HG03342 (cell line): ENCODE data around the gene GPRC5D.
A peak's percentile ranks its signal among the peaks of the same experiment; 100 is the strongest.

Experiments
- ATAC-seq: cut with Tn5 transposase; IDR thresholded peaks from one replicate; pipeline ENCODE4 v1.9.1; 2021; ENCODE audit warnings: mild to moderate bottlenecking, moderate library complexity; ENCODE audit not compliant: unreplicated experiment

Gene GPRC5D

DNA sequence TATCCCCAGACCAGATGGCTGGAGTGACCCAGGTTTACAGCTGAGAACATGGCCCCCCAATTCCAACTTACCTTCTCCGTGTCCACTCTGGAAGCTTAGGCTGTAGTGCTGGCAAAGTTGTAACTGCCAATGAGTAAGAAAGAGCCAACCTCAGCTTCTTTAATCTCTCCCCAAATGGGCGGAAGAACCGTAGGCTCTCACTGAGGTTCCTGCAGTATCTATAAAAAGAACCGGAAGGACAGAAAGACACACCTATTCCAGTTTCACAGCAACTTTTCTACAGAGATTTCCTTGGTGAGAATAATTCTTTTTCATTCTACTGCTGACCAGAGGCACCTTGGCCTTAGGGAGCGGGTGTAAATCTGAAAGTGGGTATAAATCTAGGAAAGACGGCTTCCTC, at the start of gene GPRC5D:
Gene GPRC5D (minus strand): TSS at position 135 of the 400 bp plus-strand sequence. CDS start 1,786 bp downstream, outside the sequence.
- no peak for ATAC-seq

DNA sequence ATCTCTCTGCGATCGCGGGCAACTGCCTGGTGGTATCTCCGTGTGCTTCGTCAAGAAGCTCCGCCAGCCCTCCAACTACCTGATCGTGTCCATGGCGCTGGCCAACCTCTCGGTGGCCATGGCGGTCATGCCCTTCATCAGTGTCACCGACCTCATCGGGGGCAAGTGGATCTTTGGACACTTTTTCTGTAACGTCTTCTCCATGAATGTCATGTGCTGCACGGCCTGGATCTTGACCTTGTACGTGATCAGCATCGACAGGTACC, 49.7 kb upstream of the GPRC5D start:
- ATAC-seq = no peak

DNA sequence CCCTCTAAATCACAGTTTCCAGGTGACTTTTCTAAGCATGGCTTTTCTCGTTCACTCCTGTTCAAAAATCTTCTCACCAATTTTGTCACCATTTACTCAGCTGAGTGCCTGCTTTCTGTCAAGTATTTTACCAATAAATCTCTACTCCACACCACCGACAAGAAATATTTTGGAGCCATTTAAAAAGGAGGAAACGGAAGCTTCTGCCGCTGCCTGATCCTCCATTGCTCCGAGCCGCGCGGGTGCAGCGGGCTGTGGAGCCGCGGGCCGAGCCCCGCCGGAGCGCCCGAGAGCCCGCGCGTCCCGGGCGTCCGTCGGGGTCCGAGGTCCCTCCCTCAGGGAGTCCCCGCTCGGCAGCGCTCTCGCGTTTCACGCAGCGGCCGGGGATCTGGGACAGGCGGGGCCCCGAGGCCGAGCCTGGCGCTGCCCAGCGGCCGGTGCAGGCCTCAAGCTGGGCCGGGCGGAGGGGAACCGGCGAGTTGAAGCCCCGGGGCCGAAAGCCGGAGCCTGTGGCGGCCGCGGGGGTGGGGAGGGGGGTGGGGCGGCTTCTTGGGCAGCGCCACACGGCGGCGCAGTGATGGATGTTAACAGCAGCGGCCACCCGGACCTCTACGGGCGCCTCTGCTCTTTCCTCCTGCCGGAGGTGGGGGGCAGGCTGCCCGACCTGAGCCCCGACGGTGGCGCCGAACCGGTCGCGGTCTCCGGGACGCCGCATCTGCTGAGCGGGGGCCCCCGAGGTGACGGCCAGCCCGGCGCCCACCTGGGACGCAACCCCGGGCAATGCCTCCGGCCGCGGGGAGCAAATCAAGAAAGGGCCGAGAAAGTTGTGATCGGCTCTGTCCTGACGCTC, 49.2 kb upstream of the GPRC5D start:
- ATAC-seq = no peak

DNA sequence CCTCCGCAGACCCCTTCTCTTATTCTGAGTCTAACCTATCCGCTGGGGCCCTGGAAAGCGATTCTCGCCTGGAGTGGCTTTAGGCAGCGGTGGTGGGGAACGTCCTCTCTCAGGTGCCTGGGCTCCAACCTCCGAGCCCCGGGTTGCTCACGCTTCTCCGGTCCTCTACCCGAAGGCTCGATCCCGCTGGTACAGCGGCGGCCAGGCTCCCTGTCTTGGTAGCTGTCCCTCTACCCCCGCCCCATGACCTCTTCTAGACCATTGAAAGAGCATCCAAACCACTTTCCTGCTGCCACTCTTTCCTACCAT, 48.6 kb upstream of the GPRC5D start:
- ATAC-seq = peak; percentile 24

DNA sequence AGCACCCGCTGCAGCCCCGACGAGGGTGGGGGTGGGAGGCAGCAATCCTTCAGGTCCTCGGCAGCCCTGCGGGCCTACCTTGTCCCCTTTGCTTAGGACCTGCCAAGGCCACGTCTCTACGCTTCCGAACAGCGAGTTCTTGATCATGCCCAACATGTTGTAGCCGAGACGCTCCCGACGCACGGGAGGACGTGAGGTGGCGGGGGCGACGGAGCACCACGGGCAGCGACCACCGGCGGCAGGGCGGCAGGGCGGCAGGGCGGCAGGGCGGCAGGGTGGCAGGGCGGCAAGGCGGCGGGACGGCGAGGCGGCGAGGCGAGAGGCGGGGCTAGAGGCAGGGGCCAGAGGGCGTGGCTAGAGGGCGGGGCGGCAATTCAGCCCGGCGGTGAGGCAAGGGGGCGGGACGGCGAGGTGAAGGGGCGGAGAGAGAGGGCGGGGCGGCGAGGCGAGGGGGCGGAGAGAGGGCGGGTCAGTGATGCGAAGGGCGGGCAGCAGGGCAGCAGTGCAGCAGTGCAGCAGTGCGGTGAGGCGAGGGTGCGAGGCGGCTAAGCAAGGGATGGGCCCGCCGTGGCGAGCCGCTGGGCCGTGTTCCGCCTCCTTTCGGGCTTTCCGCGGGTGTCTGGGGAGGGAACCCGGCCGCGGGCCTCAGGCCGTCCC, 48.1 kb upstream of the GPRC5D start, which contains the start of gene HEBP1:
Gene HEBP1 (minus strand): TSS at position 307 of the 657 bp plus-strand sequence. CDS start 151 bp downstream, at position 156.
- ATAC-seq = peak; percentile 89

DNA sequence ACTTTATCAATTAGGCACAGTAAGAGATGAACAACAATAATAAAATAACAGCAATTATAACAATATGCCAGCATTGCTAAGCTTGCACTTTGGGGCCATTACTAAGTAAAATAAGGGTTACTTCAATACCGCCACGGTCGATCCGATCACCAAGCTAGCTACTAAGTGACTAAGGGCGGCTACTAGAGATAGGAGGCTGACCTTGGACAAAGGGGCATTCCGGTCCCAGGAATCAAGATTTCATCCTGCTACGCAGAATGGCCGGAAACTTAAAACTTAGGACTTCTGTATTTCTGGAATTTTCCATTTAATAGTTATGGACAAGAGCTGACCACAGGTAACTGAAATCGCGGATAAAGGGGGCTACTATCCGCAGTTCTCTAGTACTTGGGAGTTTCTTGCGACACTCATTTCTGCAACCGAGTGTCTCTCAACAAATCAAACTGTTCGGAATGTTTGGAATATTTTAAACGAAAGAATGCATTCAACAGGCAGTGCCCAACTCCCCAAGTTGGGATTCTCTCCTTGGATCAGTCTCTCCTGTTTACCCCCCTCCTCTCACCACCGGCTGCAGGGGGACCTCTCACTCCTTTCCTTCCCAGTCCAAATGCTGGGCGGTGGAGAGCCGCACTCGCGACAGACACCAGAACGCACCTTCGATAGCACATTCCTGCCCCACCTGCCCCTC, 47.4 kb upstream of the GPRC5D start:
- ATAC-seq = no peak

DNA sequence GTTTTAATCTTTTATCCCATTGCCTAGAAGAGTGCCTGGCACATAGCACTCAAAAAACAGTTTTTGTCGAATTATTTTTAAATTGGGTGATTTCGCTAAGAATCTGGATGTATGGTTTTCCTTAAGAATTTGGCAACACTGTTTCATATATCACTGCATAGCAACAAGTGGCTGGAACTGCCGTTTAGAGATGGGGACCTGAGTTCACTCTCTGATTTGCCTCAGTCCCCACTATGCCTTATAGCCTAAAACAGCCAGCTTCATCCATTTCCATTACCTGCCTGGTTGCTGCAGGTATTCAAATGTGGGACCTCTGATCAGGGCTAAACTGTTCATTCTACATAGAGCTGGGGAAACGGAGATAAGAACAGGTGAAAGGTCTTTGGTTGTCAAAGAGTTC, 46.3 kb upstream of the GPRC5D start:
- no peak for ATAC-seq

DNA sequence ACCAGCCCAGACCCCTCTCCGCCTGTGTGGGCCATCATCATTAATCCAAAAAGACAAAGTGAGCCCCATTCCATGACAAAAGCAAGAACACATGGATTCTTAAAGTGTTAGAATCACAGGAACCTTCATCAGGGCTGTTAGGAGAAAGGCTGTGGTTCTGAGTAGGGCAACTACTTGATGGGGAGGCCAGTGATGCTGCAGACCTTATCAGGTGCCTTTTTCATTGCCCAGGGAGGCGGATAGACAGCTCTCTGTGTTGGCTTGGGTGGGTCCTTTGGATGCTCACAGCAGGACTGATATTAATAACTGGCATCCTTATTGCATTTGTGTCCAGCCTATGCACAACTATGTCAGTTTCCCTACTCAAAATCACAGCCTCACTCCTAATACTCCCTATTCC, 45.8 kb upstream of the GPRC5D start:
- ATAC-seq = no peak

DNA sequence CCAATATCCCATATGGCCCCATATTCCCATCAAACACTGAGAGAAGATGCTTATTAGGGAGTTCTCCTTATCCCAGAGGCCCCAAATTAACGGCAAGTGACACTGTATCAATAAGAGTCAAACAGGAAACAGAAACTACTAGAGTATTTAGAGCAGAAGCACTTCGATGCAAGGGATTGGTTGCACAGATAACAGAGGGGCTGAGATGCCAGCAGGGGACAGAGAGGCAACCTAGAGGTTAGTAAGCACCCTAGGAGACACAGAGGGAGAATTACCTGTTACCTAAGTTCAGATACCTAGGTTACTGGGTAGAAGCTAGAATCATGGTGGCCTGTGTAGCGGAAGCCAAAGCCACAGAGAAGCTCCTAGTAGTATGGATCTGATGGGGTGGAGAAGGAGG, 45.2 kb upstream of the GPRC5D start:
- no peak for ATAC-seq

DNA sequence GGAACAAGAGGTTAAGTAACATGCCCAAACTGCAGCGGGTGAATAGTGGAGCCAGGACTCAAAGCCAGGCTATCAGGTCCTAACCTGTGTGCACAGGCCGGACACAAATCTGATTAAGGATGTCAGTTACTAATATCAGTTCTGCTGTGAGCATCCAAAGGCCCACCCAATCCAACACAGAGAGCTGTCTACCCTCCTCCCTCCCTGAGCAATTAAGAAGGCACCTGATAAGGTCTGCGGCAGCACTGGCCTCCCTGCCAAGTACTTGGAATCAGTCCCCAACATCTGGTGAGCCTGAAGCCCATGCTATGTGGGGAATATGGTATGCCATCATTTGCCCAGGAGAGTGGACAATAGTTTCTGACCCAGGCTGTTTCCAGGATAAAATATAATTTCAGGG, 44.2 kb upstream of the GPRC5D start:
- no peak for ATAC-seq

DNA sequence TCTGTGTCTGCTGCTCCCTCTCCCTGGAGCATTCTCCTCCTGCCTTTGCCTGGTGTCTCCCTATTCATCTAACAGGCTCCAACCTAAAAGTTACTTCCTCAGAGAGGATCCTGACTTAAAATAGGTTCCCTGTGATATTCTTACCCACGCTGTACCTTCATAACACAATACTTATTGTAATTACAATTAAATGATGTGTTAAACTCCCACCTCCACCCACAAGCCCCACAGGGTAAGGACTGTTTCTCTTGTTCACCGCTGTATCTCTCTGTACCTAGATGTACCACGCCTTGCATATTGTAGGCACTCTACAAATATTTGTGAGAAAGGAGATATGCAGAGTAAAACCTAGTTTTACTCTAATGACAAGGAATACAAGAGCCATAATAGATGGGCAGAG, 43.1 kb upstream of the GPRC5D start:
- ATAC-seq = no peak

DNA sequence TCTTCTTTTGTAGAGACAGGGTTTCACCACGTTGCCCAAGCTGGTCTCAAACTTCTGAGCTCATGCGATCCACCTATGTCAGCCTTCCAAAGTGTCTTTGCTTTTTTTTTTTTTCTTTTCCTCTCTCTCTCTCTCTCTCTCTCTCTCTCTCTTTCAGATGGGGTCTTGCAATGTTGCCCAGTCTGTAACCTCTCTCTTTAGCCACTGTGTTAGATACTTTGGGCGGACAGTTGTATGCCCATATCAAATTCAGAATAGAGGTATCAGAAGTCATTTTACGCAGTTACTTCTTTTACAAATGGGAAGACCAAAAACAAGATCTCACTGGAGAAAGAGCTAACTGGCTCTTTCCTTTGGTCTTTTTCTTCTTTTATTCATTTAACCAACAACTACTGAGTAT, 41.4 kb upstream of the GPRC5D start:
- ATAC-seq = no peak

DNA sequence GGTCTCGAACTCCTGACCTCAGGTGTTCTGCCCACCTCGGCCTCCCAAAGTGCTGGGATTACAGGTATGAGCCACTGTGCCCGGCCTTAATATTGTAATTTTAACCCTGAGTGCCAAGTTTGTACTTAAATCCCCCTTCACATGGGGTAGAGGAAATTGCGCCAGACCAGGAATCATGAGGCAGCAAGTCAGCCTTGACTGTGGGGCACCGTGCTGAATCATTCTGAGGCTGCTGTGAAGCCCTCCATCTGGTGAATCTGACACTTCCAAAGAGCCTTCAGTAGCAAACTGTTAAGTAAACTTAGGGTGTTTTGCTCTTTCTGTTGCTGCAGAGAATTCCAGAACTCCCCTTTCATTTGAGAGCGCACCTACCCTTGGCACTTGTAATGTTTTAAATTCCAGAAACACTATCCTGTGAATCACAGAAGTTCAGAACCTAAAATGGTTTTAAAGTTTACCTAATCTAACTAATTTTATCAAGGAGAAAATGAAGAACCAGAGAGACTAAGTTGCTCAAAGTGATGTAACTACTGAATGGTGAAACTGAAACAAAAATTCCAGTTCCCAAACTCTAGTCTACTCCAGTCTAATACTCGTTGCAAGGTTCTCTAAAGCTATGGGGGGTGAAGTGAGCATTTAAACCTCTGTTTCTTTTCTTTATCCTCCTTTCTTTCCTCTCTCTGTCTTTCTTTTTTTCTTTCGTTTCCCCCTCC, 40.6 kb upstream of the GPRC5D start:
- ATAC-seq = no peak

DNA sequence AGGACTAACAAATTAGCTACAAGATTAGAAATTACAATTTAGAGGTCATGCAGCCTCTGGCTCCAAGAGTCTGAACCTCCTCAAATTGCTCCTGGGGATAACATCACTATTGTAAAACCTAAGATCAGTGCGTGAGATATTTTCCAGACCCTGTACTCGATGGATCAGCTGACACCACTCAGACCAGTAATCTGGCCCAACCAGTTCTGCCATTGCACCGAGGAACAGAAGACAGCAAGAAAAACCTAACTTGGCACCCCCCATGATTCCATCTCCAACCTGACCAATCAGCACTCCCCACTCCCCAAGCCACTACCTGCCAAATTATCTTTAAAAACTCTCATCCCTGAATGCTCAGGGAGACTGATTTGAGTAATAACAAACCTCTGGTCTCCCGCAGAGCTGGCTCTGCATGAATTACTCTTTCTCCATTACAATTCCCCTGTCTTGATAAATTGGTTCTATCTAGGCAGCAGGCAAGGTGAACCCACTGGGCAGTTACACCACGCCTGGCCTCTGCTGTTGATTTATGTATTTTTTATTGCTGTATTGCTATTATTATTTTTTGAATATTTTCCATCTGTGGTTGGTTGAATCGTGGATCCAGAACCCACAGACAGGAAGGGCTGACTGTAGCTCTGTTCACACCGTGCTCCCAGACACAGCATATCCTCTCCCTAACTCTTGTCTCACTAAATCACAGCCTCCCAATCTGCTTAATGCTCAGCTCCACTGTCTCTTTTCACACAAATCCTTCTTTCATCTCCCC, 38.9 kb upstream of the GPRC5D start:
- no peak for ATAC-seq

DNA sequence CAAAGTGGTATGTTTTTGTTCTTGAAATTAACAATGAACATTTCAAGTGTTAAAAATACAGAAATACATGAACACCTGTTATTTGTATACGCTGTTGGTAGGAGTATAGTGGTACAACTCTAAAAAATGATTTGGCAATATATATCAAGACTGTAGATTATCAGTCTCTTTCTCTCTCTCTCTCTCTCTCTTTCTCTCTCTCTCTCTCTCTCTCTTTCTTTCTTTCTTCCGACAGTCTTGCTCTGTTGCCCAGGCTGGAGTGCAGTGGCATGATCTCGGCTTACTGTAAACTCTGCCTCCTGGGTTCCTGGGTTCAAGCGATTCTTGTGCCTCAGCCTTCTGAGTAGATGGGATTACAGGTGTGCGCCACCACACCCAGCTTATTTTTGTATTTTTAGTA, 35.5 kb upstream of the GPRC5D start:
- no peak for ATAC-seq

DNA sequence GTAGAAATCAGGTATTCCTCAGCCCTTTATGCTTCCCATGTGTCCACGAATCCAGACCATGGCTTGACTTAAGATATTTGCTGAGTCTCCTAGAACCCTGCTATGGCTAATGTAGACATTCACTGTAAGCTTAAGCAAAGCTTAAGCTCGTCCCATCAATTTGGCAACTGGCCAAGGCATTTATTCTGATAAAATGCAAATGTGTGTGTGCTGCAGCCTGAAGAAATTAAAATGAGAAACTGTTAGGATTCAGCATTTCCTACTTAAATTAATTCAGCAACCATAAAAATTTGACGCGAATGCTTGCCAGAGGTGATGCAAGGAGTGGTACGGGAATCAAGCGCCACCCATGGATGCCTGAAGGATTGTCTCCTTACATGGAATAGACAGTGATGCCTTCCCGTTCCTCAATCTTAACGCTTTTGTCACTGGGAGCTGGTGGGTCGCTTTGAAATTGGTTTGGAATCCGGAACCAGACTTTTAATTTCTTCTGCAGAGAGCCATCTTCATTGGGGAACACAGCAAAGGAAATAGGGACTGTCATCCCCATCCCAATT, 34.9 kb upstream of the GPRC5D start:
- ATAC-seq = no peak

DNA sequence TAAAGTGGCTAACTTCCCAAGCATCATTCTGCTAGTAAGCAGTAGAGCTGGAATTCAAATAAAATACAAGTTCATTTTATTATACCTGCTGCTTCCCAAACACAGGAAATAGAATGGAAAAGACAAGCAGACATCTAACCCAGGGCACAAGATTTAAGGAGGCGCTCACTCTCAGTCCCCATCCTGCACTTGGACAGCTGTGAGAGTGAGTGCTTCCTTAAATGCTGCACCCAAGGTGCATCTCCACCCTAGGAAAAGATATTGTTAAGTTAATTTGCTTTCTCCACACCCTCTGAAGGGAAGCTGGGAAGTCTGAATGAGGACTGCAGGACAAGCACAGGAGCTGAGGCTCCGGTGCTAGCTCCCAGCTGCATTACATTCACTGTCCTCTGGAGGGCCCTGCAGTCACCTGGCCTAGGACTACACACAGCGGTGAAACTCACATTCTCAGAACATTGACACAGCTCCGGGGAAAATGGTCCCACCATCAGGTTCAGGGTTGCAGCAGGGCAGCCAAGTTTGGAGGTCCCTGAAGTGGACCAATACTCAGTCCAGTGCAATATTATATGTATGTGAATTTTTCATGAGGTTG, 33.9 kb upstream of the GPRC5D start:
- ATAC-seq = peak; percentile 61

DNA sequence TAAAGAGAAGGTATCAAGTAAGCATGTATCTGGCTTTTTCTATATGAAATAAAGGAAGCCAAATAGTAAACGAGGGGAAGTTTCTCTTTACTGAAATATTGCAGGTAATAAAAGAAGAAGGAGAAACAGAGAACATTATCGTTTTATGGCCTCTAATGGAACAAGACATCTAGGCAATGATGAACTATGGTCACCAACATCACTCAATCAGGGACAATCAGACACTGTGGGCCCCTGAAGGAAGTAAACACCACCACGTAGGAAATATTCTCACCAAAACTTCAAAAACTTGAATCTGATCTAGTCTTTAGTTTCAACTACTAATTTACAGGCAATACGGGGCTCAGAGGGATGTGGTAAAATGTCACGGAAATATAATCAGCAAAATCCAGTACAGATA, 32.2 kb upstream of the GPRC5D start:
- no peak for ATAC-seq

DNA sequence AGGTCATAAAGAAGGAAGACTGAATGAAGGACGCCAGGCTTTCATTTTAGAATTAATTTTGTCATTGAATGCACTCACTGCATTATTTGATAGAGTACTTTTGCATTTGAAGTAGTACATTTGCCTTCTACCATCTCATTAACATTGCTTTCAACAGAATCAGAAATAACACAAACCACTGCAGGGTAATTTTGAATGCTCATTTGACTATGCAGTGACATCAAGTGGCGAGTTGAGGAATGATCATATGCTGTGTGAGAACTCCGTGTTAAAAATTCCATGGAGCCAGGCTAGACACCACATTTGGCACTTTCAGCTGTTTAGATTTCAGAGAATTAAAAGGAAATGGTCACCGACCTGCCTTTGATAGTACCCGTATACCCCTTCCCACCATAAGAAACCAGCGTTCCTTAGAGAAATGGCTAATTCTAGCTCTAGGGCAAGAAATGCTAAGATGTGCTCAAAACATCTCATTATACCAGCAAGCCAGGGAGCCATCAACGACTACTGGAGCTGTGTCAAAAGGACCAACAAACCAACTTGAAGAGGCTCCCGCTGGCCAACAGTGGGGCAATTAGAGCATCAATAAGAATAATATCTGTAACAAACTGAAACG, 31.6 kb upstream of the GPRC5D start:
- ATAC-seq = no peak

DNA sequence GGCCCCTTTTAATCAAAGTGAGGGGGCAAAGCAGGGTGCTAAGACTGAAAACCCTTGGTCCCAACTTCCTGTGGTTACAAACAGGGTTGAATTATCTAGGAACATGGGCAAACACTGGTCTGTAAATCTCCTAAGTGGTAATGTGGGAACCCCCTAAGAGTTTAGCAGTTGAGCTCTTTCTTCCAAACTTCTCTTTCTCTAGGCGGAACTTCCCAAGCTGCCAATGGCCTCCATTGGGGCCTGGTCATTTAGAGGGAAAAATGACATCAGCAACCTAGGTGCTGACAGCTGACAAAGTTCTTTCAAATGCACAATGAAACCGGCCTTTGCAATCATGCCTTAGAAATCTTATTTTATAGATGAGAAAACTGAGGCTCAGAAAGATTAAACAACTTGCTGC, 30.4 kb upstream of the GPRC5D start:
- no peak for ATAC-seq
